GM12891 (cell line): ENCODE measurements around the gene EIF4ENIF1.

Experiments
- POLR2A ChIP-seq: IDR thresholded peaks from 2 replicates; pipeline ENCODE4 v1.6.1; 2011; ENCODE audit warnings: low read depth, low read length, control low read depth
- POLR2AphosphoS5 ChIP-seq: IDR thresholded peaks from 2 replicates; pipeline ENCODE4 v1.6.1; 2011; ENCODE audit warnings: low read depth, low read length, control low read depth
- SPI1 ChIP-seq: IDR thresholded peaks from 2 replicates; pipeline ENCODE4 v1.6.1; 2011; ENCODE audit warnings: low read depth, low read length, control low read depth
- TAF1 ChIP-seq: IDR thresholded peaks from 2 replicates; pipeline ENCODE4 v1.6.1; 2011; ENCODE audit warnings: low read depth, low read length, control low read depth

GRCh38 chr22:31461699-31462098, 27.9 kb downstream of the EIF4ENIF1 start:
- TF ChIP-seq TAF1 (no peak), SPI1 (no peak), POLR2AphosphoS5 (no peak), POLR2A (no peak)
